Limb (tissue), 2 donors: ENCODE data around the gene KIF26A.

ENCODE experiments used
- DNase-seq, 2 donors: peaks; one replicate each; pipeline ENCODE4 v3.0.0-alpha.2; 2016; ENCODE audit errors: extremely low spot score in 2 of 2

The KIF26A gene

GRCh38 chr14:104112113-104112505 lies 26.3 kb upstream of the KIF26A start:
- peak in 1 of 2 donors; percentile 11 for DNase-seq

- peak in 1 of 2 donors; percentile 19 for DNase-seq
Observed at GRCh38 chr14:104112609-104113571, 25.5 kb upstream of the KIF26A start.

GRCh38 chr14:104113631-104114420 lies 24.6 kb upstream of the KIF26A start:
- peak in 1 of 2 donors; percentile 18 for DNase-seq

- peak in 1 of 2 donors; percentile 20 for DNase-seq
Observed at GRCh38 chr14:104114421-104115130, 23.8 kb upstream of the KIF26A start.

- DNase-seq = peak in 1 of 2 donors; percentile 17
Observed at GRCh38 chr14:104115131-104115600, 23.2 kb upstream of the KIF26A start.

GRCh38 chr14:104115691-104116287 lies 22.6 kb upstream of the KIF26A start:
- peak in 1 of 2 donors; percentile 18 for DNase-seq

- DNase-seq = peak in 1 of 2 donors; percentile 29
Observed at GRCh38 chr14:104116288-104116755, 22.1 kb upstream of the KIF26A start.

- peak in 1 of 2 donors; percentile 29 for DNase-seq
Observed at GRCh38 chr14:104116756-104117340, 21.5 kb upstream of the KIF26A start.

- DNase-seq = peak in 1 of 2 donors; percentile 32
Observed at GRCh38 chr14:104117341-104118005, 20.9 kb upstream of the KIF26A start.

- peak in 1 of 2 donors; percentile 25 for DNase-seq
Observed at GRCh38 chr14:104118006-104118844, 20.2 kb upstream of the KIF26A start.

GRCh38 chr14:104119119-104119487 lies 19.3 kb upstream of the KIF26A start:
- DNase-seq = peak in 1 of 2 donors; percentile 21

- peak in 1 of 2 donors; percentile 16 for DNase-seq
Observed at GRCh38 chr14:104119488-104120251, 18.7 kb upstream of the KIF26A start.

- DNase-seq = no peak
Observed at GRCh38 chr14:104120281-104120741, 18.1 kb upstream of the KIF26A start.

- no peak for DNase-seq
Observed at GRCh38 chr14:104121142-104121541, 17.2 kb upstream of the KIF26A start.

GRCh38 chr14:104123879-104124278 lies 14.5 kb upstream of the KIF26A start:
- DNase-seq = no peak

GRCh38 chr14:104125011-104125410 lies 13.4 kb upstream of the KIF26A start:
- DNase-seq = no peak

GRCh38 chr14:104126753-104127152 lies 11.6 kb upstream of the KIF26A start:
- DNase-seq = no peak

- no peak for DNase-seq
Observed at GRCh38 chr14:104128981-104129380, 9.4 kb upstream of the KIF26A start.
